H9 (cell line): ENCODE data around the gene FKBP11. TPM values are rescaled to one million over a fixed set of nuclear protein-coding genes. Genes with fewer than 3 reads are reported as not detected.

Source experiments
- DNase-seq: peaks from one replicate; pipeline ENCODE4 v3.0.0-alpha.2; 2017
- H2AFZ ChIP-seq: one replicate; pipeline ENCODE4 v1.6.1; 2013; ENCODE audit warnings: mild to moderate bottlenecking, low read length, control low read depth, moderate library complexity
- H2AK5ac ChIP-seq: 2 replicates; pipeline ENCODE4 v1.6.1; 2013; ENCODE audit warnings: low read length, control low read depth, mixed read lengths; ENCODE audit not compliant: insufficient read length
- H2BK120ac ChIP-seq: one replicate; pipeline ENCODE4 v1.6.1; 2013; ENCODE audit warnings: low read depth, mild to moderate bottlenecking, low read length, control low read depth, inconsistent platforms; ENCODE audit not compliant: poor library complexity, severe bottlenecking
- H2BK12ac ChIP-seq: 2 replicates; pipeline ENCODE4 v1.6.1; 2013; ENCODE audit warnings: low read length, control low read depth, mixed read lengths, low read depth; ENCODE audit not compliant: insufficient read length
- H2BK15ac ChIP-seq: 2 replicates; pipeline ENCODE4 v1.6.1; 2013; ENCODE audit warnings: low read depth, low read length, control low read depth
- H2BK20ac ChIP-seq: one replicate; pipeline ENCODE4 v1.6.1; 2013; ENCODE audit warnings: low read depth, mild to moderate bottlenecking, low read length, control low read depth, inconsistent platforms; ENCODE audit not compliant: poor library complexity, severe bottlenecking
- H2BK5ac ChIP-seq: 2 replicates; pipeline ENCODE4 v1.6.1; 2013; ENCODE audit warnings: low read length, control low read depth, mixed read lengths; ENCODE audit not compliant: insufficient read length
- H3K14ac ChIP-seq: 2 replicates; pipeline ENCODE4 v1.6.1; 2013; ENCODE audit warnings: low read length, control low read depth; ENCODE audit not compliant: insufficient read depth
- H3K18ac ChIP-seq: 2 replicates; pipeline ENCODE4 v1.6.1; 2013; ENCODE audit warnings: low read depth, mild to moderate bottlenecking, mixed read lengths, low read length, control low read depth; ENCODE audit not compliant: insufficient read length
- H3K23ac ChIP-seq: 2 replicates; pipeline ENCODE4 v1.6.1; 2013; ENCODE audit warnings: low read length, control low read depth, mixed read lengths, low read depth; ENCODE audit not compliant: insufficient read length
- H3K23me2 ChIP-seq: 2 replicates; pipeline ENCODE4 v1.6.1; 2013; ENCODE audit warnings: low read depth, mild to moderate bottlenecking, mixed read lengths, low read length, control low read depth; ENCODE audit not compliant: insufficient read length, poor library complexity, severe bottlenecking
- H3K27ac ChIP-seq: 2 replicates; pipeline ENCODE4 v1.5.1; 2013; ENCODE audit warnings: low read length, control low read depth, mixed read lengths, low read depth; ENCODE audit not compliant: insufficient read length
- H3K27me3 ChIP-seq: 2 replicates; pipeline ENCODE4 v1.6.1; 2013; ENCODE audit warnings: low read length, control low read depth, inconsistent platforms; ENCODE audit not compliant: insufficient read depth
- H3K4ac ChIP-seq: 2 replicates; pipeline ENCODE4 v1.6.1; 2013; ENCODE audit warnings: low read depth, mild to moderate bottlenecking, control low read depth, inconsistent platforms, low read length, moderate library complexity
- H3K4me1 ChIP-seq: 2 replicates; pipeline ENCODE4 v1.6.1; 2013; ENCODE audit warnings: low read length, control low read depth, inconsistent platforms; ENCODE audit not compliant: insufficient read depth
- H3K4me2 ChIP-seq: 2 replicates; pipeline ENCODE4 v1.6.1; 2013; ENCODE audit warnings: low read length, control low read depth, mixed read lengths; ENCODE audit not compliant: insufficient read length, insufficient read depth
- H3K56ac ChIP-seq: 2 replicates; pipeline ENCODE4 v1.6.1; 2013; ENCODE audit warnings: low read depth, mild to moderate bottlenecking, mixed read lengths, low read length, control low read depth; ENCODE audit not compliant: insufficient read length
- H3K79me1 ChIP-seq: 2 replicates; pipeline ENCODE4 v1.6.1; 2013; ENCODE audit warnings: low read depth, mild to moderate bottlenecking, moderate library complexity, low read length, control low read depth, inconsistent platforms; ENCODE audit not compliant: insufficient read depth, poor library complexity, severe bottlenecking
- H3K79me2 ChIP-seq: 2 replicates; pipeline ENCODE4 v1.6.1; 2013; ENCODE audit warnings: low read length, control low read depth, inconsistent platforms; ENCODE audit not compliant: insufficient read depth
- H3K9ac ChIP-seq: 2 replicates; pipeline ENCODE4 v1.6.1; 2013; ENCODE audit warnings: low read length, control low read depth, mixed read lengths; ENCODE audit not compliant: insufficient read length; ENCODE audit errors: extremely low read depth
- H3K9me3 ChIP-seq: one replicate; pipeline ENCODE4 v1.6.1; 2013; ENCODE audit warnings: low read depth, low read length, inconsistent platforms; ENCODE audit not compliant: control insufficient read depth
- H3T11ph ChIP-seq: one replicate; pipeline ENCODE4 v1.6.1; 2013; ENCODE audit warnings: mild to moderate bottlenecking, low read length, control low read depth, inconsistent platforms
- H4K20me1 ChIP-seq: one replicate; pipeline ENCODE4 v1.6.1; 2013; ENCODE audit not compliant: control insufficient read depth, insufficient read length, insufficient read depth
- H4K5ac ChIP-seq: 2 replicates; pipeline ENCODE4 v1.6.1; 2013; ENCODE audit warnings: low read depth, mild to moderate bottlenecking, mixed read lengths, low read length, control low read depth; ENCODE audit not compliant: insufficient read length
- H4K8ac ChIP-seq: replicated peaks from 2 replicates; pipeline ENCODE4 v1.6.1; 2013; ENCODE audit warnings: low read length, control low read depth, mixed read lengths, low read depth; ENCODE audit not compliant: insufficient read length
- H4K91ac ChIP-seq: 2 replicates; pipeline ENCODE4 v1.6.1; 2013; ENCODE audit warnings: low read depth, mild to moderate bottlenecking, moderate library complexity, mixed read lengths, low read length, control low read depth; ENCODE audit not compliant: insufficient read length
- H3K27ac Mint-ChIP-seq, 3 experiments: 2 replicates in 2 of 3; 3 replicates in 1 of 3; pipeline ENCODE4 v1.8.0; 2020 to 2021; ENCODE audit warnings: mixed read lengths in 3 of 3, mild to moderate bottlenecking in 1 of 3, moderate library complexity in 1 of 3
- H3K27me3 Mint-ChIP-seq: 2 replicates; pipeline ENCODE4 v1.8.0; 2021; ENCODE audit warnings: low read depth, mild to moderate bottlenecking, moderate library complexity, mixed read lengths
- H3K36me3 Mint-ChIP-seq, 3 experiments: 2 replicates in 2 of 3; 3 replicates in 1 of 3; pipeline ENCODE4 v1.8.0; 2020 to 2021; ENCODE audit warnings: low read depth in 3 of 3, mixed read lengths in 3 of 3; ENCODE audit not compliant: insufficient read depth in 1 of 3
- H3K4me1 Mint-ChIP-seq, 2 experiments: 2 replicates each; pipeline ENCODE4 v1.8.0; 2020; ENCODE audit warnings: mixed read lengths in 2 of 2
- H3K4me3 Mint-ChIP-seq, 2 experiments: 2 replicates in 1 of 2; 3 replicates in 1 of 2; pipeline ENCODE4 v1.8.0; 2020 to 2021; ENCODE audit warnings: mild to moderate bottlenecking in 2 of 2, mixed read lengths in 2 of 2, moderate library complexity in 1 of 2
- H3K9me3 Mint-ChIP-seq, 2 experiments: 2 replicates in 1 of 2; 3 replicates in 1 of 2; pipeline ENCODE4 v1.8.0; 2020; ENCODE audit warnings: mild to moderate bottlenecking in 2 of 2, mixed read lengths in 2 of 2, moderate library complexity in 1 of 2
- WGBS: extraction: QIAGEN DNeasy Blood & Tissue Kit; methylation state at CpG from one replicate; pipeline ENCODE4 v1.1.7; 2013; ENCODE audit warnings: missing lambda C conversion rate, low lambda C conversion rate, mixed read lengths; ENCODE audit not compliant: insufficient read length; ENCODE audit errors: extremely low coverage; 5-methylcytosine and 5-hydroxymethylcytosine counted together
- total RNA-seq: library from RNA; stranded (reverse); gene quantifications from 2 replicates; pipeline ENCODE4 v1.2.1, GENCODE V29; 2021
- TF ChIP-seq, protein P1 (sequence below): fragments of 200-600 bp; sonication (generic); conservative IDR thresholded peaks from 3 replicates; pipeline ENCODE4 v1.8.0; 2021; ENCODE audit warnings: antibody characterized with exemption, mild to moderate bottlenecking

Gene FKBP11
- total RNA-seq, 1 experiment from 2014 or later: 40.8 TPM

DNA sequence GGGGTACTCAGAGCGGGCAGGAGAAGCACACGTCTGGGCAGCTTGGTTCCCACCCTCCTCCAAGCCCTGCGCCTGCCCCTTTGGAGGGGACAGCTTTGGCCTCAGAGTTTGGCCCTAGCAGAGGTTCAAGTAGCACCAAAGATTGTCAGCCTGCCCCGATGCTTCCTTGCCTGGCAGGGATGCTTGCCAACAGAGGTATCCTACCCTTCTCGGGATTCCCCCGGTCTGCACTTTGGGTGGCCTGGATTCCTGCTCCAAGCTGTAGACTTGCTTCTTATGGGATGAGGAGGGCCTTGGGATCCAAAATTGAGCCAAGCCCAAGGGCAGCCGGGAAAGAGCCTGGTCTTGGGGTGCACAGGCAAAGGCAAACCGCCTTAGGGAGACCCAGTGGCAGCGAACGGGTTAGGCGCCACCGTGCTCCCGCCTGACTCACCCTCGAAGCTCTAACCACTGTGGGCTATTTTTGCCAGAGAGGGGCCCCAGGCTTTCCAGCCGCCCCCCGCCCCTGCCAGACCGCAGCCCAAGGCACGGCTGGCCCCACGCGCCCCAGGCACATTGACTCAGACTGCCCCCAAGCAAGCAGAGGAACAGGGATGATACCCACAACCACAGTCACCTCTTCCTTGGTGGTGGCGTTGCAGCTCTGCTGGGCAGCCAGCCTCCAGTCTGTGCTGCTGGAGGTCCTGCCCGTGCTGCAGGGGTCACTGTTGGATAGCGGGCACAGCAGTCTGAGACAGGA lies 47.1 kb upstream of the FKBP11 start:
- Mint-ChIP-seq H3K9me3 (peaks cover under 1 to 5% of the 10 kb centered on the region in 2 experiments; a peak in 4 of 5 replicates), H3K27ac (no peak overlapping the region), H3K4me3 (peak overlapping the region; percentile 58 to 86), H3K36me3 (no peaks in the 10 kb centered on the region; a peak in 1 of 7 replicates), H3K27me3 (peaks cover 98% of the 10 kb centered on the region), H3K4me1 (peaks cover 39 to 45% of the 10 kb centered on the region in 2 experiments)
- H2BK12ac ChIP-seq: no peak overlapping the region
- no peak overlapping the region for H3K23ac ChIP-seq
- H3K56ac ChIP-seq: no peak overlapping the region
- peak; percentile 68 for DNase-seq
- H2AK5ac ChIP-seq: no peak overlapping the region
- H3K79me2 ChIP-seq: no peaks in the 10 kb centered on the region
- no peak overlapping the region for H2BK15ac ChIP-seq
- H3K18ac ChIP-seq: no peak overlapping the region
- H3K23me2 ChIP-seq: peaks cover 9% of the 10 kb centered on the region
- H2BK5ac ChIP-seq: no peak overlapping the region
- H3K4ac ChIP-seq: no peak overlapping the region
- H3K27me3 ChIP-seq: peaks cover 89% of the 10 kb centered on the region
- H4K8ac ChIP-seq: no peak overlapping the region
- no peak overlapping the region for H3K27ac ChIP-seq
- no peak overlapping the region for H4K5ac ChIP-seq
- WGBS: no CpG with 5 or more reads among the region's 23 CpGs
- no peak overlapping the region for H3K9ac ChIP-seq
- H2BK20ac ChIP-seq: no peak overlapping the region
- H3K14ac ChIP-seq: no peak overlapping the region
- H2AFZ ChIP-seq: no peak overlapping the region
- H3K9me3 ChIP-seq: no peaks in the 10 kb centered on the region
- H4K20me1 ChIP-seq: no peaks in the 10 kb centered on the region
- peak overlapping the region; percentile 67 for H3K4me2 ChIP-seq
- H3K4me1 ChIP-seq: peaks cover 4% of the 10 kb centered on the region
- H2BK120ac ChIP-seq: no peak overlapping the region
- H4K91ac ChIP-seq: no peak overlapping the region
- no peaks in the 10 kb centered on the region for H3K79me1 ChIP-seq
- TF ChIP-seq, protein P1, sequence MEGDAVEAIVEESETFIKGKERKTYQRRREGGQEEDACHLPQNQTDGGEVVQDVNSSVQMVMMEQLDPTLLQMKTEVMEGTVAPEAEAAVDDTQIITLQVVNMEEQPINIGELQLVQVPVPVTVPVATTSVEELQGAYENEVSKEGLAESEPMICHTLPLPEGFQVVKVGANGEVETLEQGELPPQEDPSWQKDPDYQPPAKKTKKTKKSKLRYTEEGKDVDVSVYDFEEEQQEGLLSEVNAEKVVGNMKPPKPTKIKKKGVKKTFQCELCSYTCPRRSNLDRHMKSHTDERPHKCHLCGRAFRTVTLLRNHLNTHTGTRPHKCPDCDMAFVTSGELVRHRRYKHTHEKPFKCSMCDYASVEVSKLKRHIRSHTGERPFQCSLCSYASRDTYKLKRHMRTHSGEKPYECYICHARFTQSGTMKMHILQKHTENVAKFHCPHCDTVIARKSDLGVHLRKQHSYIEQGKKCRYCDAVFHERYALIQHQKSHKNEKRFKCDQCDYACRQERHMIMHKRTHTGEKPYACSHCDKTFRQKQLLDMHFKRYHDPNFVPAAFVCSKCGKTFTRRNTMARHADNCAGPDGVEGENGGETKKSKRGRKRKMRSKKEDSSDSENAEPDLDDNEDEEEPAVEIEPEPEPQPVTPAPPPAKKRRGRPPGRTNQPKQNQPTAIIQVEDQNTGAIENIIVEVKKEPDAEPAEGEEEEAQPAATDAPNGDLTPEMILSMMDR: peak; percentile 39; the same call in 2 of the 3 replicates
- H3T11ph ChIP-seq: no peak overlapping the region
